Caco-2 (cell line): ENCODE measurements around the gene GNAQ. TPM values are rescaled to one million over a fixed set of nuclear protein-coding genes. Genes with fewer than 3 reads are reported as not detected.

Experiments
- BruUV-seq: library from RNA; stranded (reverse); fragments of 400-500 nt; replicated peaks from 2 replicates; lab custom pipeline; 2021; lab: Mats Ljungman, UMichigan
- CTCF ChIA-PET: fragments of 300-600 bp; sonication (Branson Sonifier 250); formaldehyde crosslinking; loops from one replicate; lab custom pipeline; 2022; ENCODE audit warnings: antibody characterized with exemption; lab: Charles Lee
- POLR2A ChIA-PET: fragments of 300-600 bp; sonication (Branson Sonifier 250); formaldehyde crosslinking; loops from one replicate; lab custom pipeline; 2022; ENCODE audit warnings: antibody characterized with exemption; lab: Charles Lee
- DNase-seq, 2 experiments: peaks; one replicate each; pipeline versions ENCODE4 v3.0.0 to v3.0.0-alpha.2; 2020 to 2022
- H3K27me3 ChIP-seq: replicated peaks from 2 replicates; pipeline ENCODE4 v1.6.0; 2011; ENCODE audit warnings: low read length; ENCODE audit not compliant: control insufficient read depth, insufficient read depth
- H3K36me3 ChIP-seq: 2 replicates; pipeline ENCODE4 v1.5.1; 2011; ENCODE audit warnings: low read length; ENCODE audit not compliant: control insufficient read depth, insufficient read depth
- H3K4me1 ChIP-seq: fragments of 250-450 bp; sonication (Bioruptor Pico); 2 replicates; pipeline ENCODE4 v1.5.1; 2020; ENCODE audit warnings: mild to moderate bottlenecking
- H3K4me3 ChIP-seq: 2 replicates; pipeline ENCODE4 v1.5.1; 2011; ENCODE audit warnings: low read depth, mild to moderate bottlenecking, control low read depth, low read length
- H3K9me3 ChIP-seq: fragments of 250-450 bp; sonication (Bioruptor Pico); 2 replicates; pipeline ENCODE4 v1.5.1; 2020; ENCODE audit warnings: mild to moderate bottlenecking, moderate library complexity
- H3K27ac Mint-ChIP-seq: one replicate; pipeline ENCODE4 v1.8.0; 2022; ENCODE audit warnings: mixed read lengths; ENCODE audit not compliant: unreplicated experiment
- H3K27me3 Mint-ChIP-seq: one replicate; pipeline ENCODE4 v1.8.0; 2022; ENCODE audit warnings: mixed read lengths; ENCODE audit not compliant: insufficient read depth, unreplicated experiment
- H3K36me3 Mint-ChIP-seq: one replicate; pipeline ENCODE4 v1.8.0; 2022; ENCODE audit warnings: mild to moderate bottlenecking, mixed read lengths; ENCODE audit not compliant: insufficient read depth, unreplicated experiment
- H3K4me1 Mint-ChIP-seq: one replicate; pipeline ENCODE4 v1.8.0; 2022; ENCODE audit warnings: low read depth, mixed read lengths; ENCODE audit not compliant: unreplicated experiment
- H3K4me3 Mint-ChIP-seq: one replicate; pipeline ENCODE4 v1.8.0; 2022; ENCODE audit warnings: mild to moderate bottlenecking, moderate library complexity, mixed read lengths; ENCODE audit not compliant: unreplicated experiment
- H3K9me3 Mint-ChIP-seq: one replicate; pipeline ENCODE4 v1.8.0; 2022; ENCODE audit warnings: mixed read lengths; ENCODE audit not compliant: unreplicated experiment
- intact Hi-C: fragments of 100-400 bp; cut with micrococcal nuclease; formaldehyde crosslinking; loops from one replicate; pipeline ENCODE4 v1.10.0; 2022; ENCODE audit not compliant: unreplicated experiment
- total RNA-seq: library from RNA; stranded (reverse); gene quantifications from 2 replicates; pipeline ENCODE4 v1.2.3, GENCODE V29; 2022
- TF ChIP-seq, protein P1 (sequence below), 2 experiments: fragments of 200-600 bp in 1 of 2; IDR thresholded peaks; 1 replicate in 1 of 2; 2 replicates in 1 of 2; pipeline versions ENCODE4 v1.5.1 to v1.8.0; 2011 to 2022; ENCODE audit warnings: antibody characterized with exemption in 1 of 2, control low read depth in 1 of 2, inconsistent platforms in 1 of 2, low read depth in 1 of 2, low read length in 1 of 2, mild to moderate bottlenecking in 1 of 2, moderate library complexity in 1 of 2; ENCODE audit not compliant: insufficient read depth in 1 of 2, severe bottlenecking in 1 of 2, unreplicated experiment in 1 of 2

Gene GNAQ
- total RNA-seq, 1 experiment from 2014 or later, result 10.1 TPM

DNA sequence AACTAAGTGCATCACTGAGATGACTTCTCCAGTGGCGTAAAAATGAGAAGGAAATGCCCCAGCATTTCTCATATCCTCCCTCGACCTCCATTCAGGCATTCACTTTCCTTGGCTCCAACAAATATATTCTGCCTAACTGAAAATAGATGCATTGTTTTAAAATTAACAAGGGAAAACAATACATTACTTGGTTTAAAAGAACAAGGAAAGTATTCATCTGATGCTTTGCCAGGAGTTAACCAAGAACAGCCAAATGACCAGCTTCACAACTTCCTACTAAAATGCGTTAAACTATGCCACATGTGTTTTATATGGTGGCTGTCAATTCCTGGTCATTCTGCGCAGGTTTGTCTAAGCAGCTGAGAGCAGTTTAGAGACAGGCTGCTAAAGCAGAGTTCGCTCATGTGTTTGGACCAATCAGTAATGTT is 121.4 kb downstream of the GNAQ start:
- Mint-ChIP-seq H3K27me3 (no peaks in the 10 kb centered on the region), H3K4me3 (no peak overlapping the region), H3K27ac (no peak overlapping the region), H3K4me1 (no peaks in the 10 kb centered on the region), H3K9me3 (no peaks in the 10 kb centered on the region), H3K36me3 (no peaks in the 10 kb centered on the region)
- POLR2A ChIA-PET, result no interaction called here
- intact Hi-C loops, result loop anchor here (10.0 kb wide), 1 partner anchor 55 kb away; no protein-coding TSS in a partner anchor
- H3K4me1 ChIP-seq, result no peaks in the 10 kb centered on the region
- H3K36me3 ChIP-seq, result no peaks in the 10 kb centered on the region
- BruUV-seq, result no TSS peak
- DNase-seq, result no peak
- no peak overlapping the region for H3K4me3 ChIP-seq
- CTCF ChIA-PET, result no interaction called here
- no peaks in the 10 kb centered on the region for H3K27me3 ChIP-seq
- TF ChIP-seq, protein P1, sequence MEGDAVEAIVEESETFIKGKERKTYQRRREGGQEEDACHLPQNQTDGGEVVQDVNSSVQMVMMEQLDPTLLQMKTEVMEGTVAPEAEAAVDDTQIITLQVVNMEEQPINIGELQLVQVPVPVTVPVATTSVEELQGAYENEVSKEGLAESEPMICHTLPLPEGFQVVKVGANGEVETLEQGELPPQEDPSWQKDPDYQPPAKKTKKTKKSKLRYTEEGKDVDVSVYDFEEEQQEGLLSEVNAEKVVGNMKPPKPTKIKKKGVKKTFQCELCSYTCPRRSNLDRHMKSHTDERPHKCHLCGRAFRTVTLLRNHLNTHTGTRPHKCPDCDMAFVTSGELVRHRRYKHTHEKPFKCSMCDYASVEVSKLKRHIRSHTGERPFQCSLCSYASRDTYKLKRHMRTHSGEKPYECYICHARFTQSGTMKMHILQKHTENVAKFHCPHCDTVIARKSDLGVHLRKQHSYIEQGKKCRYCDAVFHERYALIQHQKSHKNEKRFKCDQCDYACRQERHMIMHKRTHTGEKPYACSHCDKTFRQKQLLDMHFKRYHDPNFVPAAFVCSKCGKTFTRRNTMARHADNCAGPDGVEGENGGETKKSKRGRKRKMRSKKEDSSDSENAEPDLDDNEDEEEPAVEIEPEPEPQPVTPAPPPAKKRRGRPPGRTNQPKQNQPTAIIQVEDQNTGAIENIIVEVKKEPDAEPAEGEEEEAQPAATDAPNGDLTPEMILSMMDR (IDR thresholded peaks at IDR 0.05; ENCODE audit: insufficient read depth in 1 of 2, low read depth in 1 of 2, low read length in 1 of 2, severe bottlenecking in 1 of 2, unreplicated experiment in 1 of 2), result no peak
- H3K9me3 ChIP-seq, result no peaks in the 10 kb centered on the region

DNA sequence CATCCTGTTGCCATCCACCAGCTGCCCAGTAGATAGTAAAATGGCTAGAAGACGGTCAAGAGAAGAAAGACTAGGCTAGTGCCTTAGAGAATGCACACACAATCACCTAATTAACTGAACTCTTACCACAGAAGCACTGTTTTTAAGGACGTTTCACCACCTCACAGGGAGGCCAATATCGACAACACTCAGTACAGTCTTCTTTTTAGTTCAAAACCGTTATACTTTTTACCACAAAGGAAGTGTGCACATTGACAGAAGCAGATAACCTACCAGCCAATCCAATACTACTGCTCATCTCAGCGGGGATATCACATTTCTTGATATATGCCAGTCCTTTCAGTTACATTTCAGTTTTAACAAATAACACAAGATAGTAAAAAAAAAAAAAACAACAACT is 122.3 kb downstream of the GNAQ start:
- H3K27me3 ChIP-seq, result no peaks in the 10 kb centered on the region
- DNase-seq, result no peak
- BruUV-seq, result no TSS peak
- TF ChIP-seq, protein P1 (IDR thresholded peaks at IDR 0.05; ENCODE audit: insufficient read depth in 1 of 2, low read depth in 1 of 2, low read length in 1 of 2, severe bottlenecking in 1 of 2, unreplicated experiment in 1 of 2), result no peak
- H3K4me1 Mint-ChIP-seq, result no peaks in the 10 kb centered on the region
- H3K27ac Mint-ChIP-seq, result no peak overlapping the region
- H3K9me3 ChIP-seq, result no peaks in the 10 kb centered on the region
- H3K4me1 ChIP-seq, result no peaks in the 10 kb centered on the region
- ChIA-PET POLR2A (no interaction called here), CTCF (no interaction called here)
- no peaks in the 10 kb centered on the region for H3K36me3 ChIP-seq
- no peak overlapping the region for H3K4me3 Mint-ChIP-seq
- intact Hi-C loops, result no loop called here
- no peaks in the 10 kb centered on the region for H3K36me3 Mint-ChIP-seq
- no peaks in the 10 kb centered on the region for H3K9me3 Mint-ChIP-seq
- H3K4me3 ChIP-seq, result no peak overlapping the region
- no peaks in the 10 kb centered on the region for H3K27me3 Mint-ChIP-seq

DNA sequence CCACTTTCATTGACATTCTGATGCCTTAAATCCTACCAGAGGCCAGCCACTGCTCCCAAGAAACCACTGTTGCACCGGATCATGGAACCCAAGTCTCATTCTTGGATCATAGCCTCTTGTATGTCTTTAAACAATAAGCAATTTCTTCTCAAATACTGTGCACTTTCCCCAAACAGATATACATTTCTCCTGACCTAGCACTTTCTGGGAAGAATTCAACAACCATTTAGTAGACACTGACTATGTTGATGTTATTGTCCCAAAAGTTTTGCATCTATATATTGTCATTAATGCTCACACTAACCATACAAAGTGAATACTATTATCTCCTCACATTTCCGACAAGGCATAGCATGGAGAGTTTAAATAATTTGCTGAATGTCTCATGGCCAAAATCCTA is 123.3 kb downstream of the GNAQ start:
- Histone ChIP-seq H3K36me3 (no peaks in the 10 kb centered on the region), H3K9me3 (no peaks in the 10 kb centered on the region), H3K4me3 (no peak overlapping the region), H3K4me1 (no peaks in the 10 kb centered on the region), H3K27me3 (no peaks in the 10 kb centered on the region)
- CTCF ChIA-PET, result no interaction called here
- no peaks in the 10 kb centered on the region for H3K4me1 Mint-ChIP-seq
- H3K9me3 Mint-ChIP-seq, result no peaks in the 10 kb centered on the region
- no peak overlapping the region for H3K27ac Mint-ChIP-seq
- no peak for DNase-seq
- H3K36me3 Mint-ChIP-seq, result no peaks in the 10 kb centered on the region
- POLR2A ChIA-PET, result no interaction called here
- intact Hi-C loops, result no loop called here
- no TSS peak for BruUV-seq
- TF ChIP-seq, protein P1 (IDR thresholded peaks at IDR 0.05; ENCODE audit: insufficient read depth in 1 of 2, low read depth in 1 of 2, low read length in 1 of 2, severe bottlenecking in 1 of 2, unreplicated experiment in 1 of 2), result no peak
- H3K4me3 Mint-ChIP-seq, result no peak overlapping the region
- H3K27me3 Mint-ChIP-seq, result no peaks in the 10 kb centered on the region
